CD14-positive monocyte (primary cell): Measurements from ENCODE around the gene IL1RAPL1. TPM values are rescaled to one million over a fixed set of nuclear protein-coding genes. Genes with fewer than 3 reads are reported as not detected.

Experiments used
- DNase-seq, 3 donors: peaks; one replicate each; pipeline ENCODE4 v3.0.0-alpha.2; 2011 to 2022
- H2AFZ ChIP-seq: 2 replicates; pipeline ENCODE4 v1.6.0; 2012; ENCODE audit warnings: mild to moderate bottlenecking, low read depth, low read length, inconsistent platforms; ENCODE audit not compliant: insufficient read depth, poor library complexity, severe bottlenecking
- H3K27ac ChIP-seq, 2 donors: 1 replicate in 1 of 2; 2 replicates in 1 of 2; pipeline ENCODE4 v1.5.1; 2012 to 2013; ENCODE audit warnings: low read length in 2 of 2, control low read depth in 1 of 2, inconsistent platforms in 1 of 2, low read depth in 1 of 2, mild to moderate bottlenecking in 1 of 2
- H3K27me3 ChIP-seq, 2 donors: one replicate each; pipeline versions ENCODE4 v1.6.0 to v1.6.1; 2011 to 2013; ENCODE audit warnings: low read length in 2 of 2; ENCODE audit not compliant: control insufficient read depth in 2 of 2, insufficient read depth in 2 of 2
- H3K36me3 ChIP-seq, 2 donors: replicated peaks in 1 of 2; 1 replicate in 1 of 2; 2 replicates in 1 of 2; pipeline versions ENCODE4 v1.5.1 to v1.6.1; 2012 to 2013; ENCODE audit warnings: low read length in 2 of 2, control low read depth in 1 of 2, inconsistent platforms in 1 of 2, mild to moderate bottlenecking in 1 of 2; ENCODE audit not compliant: insufficient read depth in 2 of 2, control insufficient read depth in 1 of 2
- H3K4me1 ChIP-seq, 2 donors: 1 replicate in 1 of 2; 2 replicates in 1 of 2; pipeline versions ENCODE4 v1.5.1 to v1.6.1; 2012 to 2013; ENCODE audit warnings: low read length in 2 of 2, control low read depth in 1 of 2, inconsistent platforms in 1 of 2, mild to moderate bottlenecking in 1 of 2, moderate library complexity in 1 of 2; ENCODE audit not compliant: insufficient read depth in 2 of 2, control insufficient read depth in 1 of 2
- H3K4me2 ChIP-seq: replicated peaks from 2 replicates; pipeline ENCODE3; 2012; ENCODE audit warnings: low read length, moderate library complexity, mild to moderate bottlenecking; ENCODE audit not compliant: poor library complexity, severe bottlenecking; ENCODE audit errors: extremely low read depth
- H3K4me3 ChIP-seq, 3 experiments: fragments of 200-600 bp in 1 of 3; sonication (generic) in 1 of 3; replicated peaks in 1 of 3; 1 replicate in 2 of 3; 2 replicates in 1 of 3; pipeline ENCODE4 v1.5.1; 2011 to 2013; ENCODE audit warnings: low read length in 3 of 3, mild to moderate bottlenecking in 3 of 3, control low read depth in 2 of 3, low read depth in 2 of 3, inconsistent platforms in 1 of 3, moderate library complexity in 1 of 3
- H3K79me2 ChIP-seq: 2 replicates; pipeline ENCODE4 v1.6.0; 2012; ENCODE audit warnings: mild to moderate bottlenecking, control low read depth, inconsistent platforms, low read length, moderate library complexity; ENCODE audit not compliant: insufficient read depth
- H3K9ac ChIP-seq: 2 replicates; pipeline ENCODE4 v1.6.0; 2017; ENCODE audit warnings: low read length, mild to moderate bottlenecking; ENCODE audit not compliant: insufficient read depth, poor library complexity, severe bottlenecking
- H3K9me3 ChIP-seq, 2 donors: replicated peaks in 1 of 2; 1 replicate in 1 of 2; 2 replicates in 1 of 2; pipeline versions ENCODE4 v1.5.1 to v1.6.1; 2012 to 2013; ENCODE audit warnings: low read length in 2 of 2, control low read depth in 1 of 2; ENCODE audit not compliant: control insufficient read depth in 1 of 2, insufficient read depth in 1 of 2
- H4K20me1 ChIP-seq: 2 replicates; pipeline ENCODE4 v1.6.0; 2012; ENCODE audit warnings: mild to moderate bottlenecking, low read length, control low read depth, moderate library complexity; ENCODE audit not compliant: insufficient read depth
- H3K27ac Mint-ChIP-seq, 7 donors: one replicate each; pipeline ENCODE4 v1.8.0; 2020; ENCODE audit warnings: mild to moderate bottlenecking in 7 of 7, mixed read lengths in 7 of 7, moderate library complexity in 6 of 7, inconsistent platforms in 2 of 7
- H3K27me3 Mint-ChIP-seq, 3 donors: one replicate each; pipeline ENCODE4 v1.8.0; 2021 to 2022; ENCODE audit warnings: low read depth in 3 of 3, mild to moderate bottlenecking in 3 of 3, mixed read lengths in 3 of 3, moderate library complexity in 3 of 3, inconsistent platforms in 1 of 3
- H3K36me3 Mint-ChIP-seq, 2 donors: one replicate each; pipeline ENCODE4 v1.8.0; 2020; ENCODE audit warnings: mixed read lengths in 2 of 2, inconsistent platforms in 1 of 2, mild to moderate bottlenecking in 1 of 2
- H3K4me1 Mint-ChIP-seq: one replicate; pipeline ENCODE4 v1.8.0; 2020; ENCODE audit warnings: mild to moderate bottlenecking, mixed read lengths
- H3K4me3 Mint-ChIP-seq, 2 donors: one replicate each; pipeline ENCODE4 v1.8.0; 2020; ENCODE audit warnings: mild to moderate bottlenecking in 2 of 2, mixed read lengths in 2 of 2, moderate library complexity in 1 of 2
- H3K9me3 Mint-ChIP-seq, 7 donors: one replicate each; pipeline ENCODE4 v1.8.0; 2020 to 2022; ENCODE audit warnings: mixed read lengths in 7 of 7, mild to moderate bottlenecking in 6 of 7, moderate library complexity in 6 of 7, inconsistent platforms in 2 of 7
- WGBS: methylation state at CpG from one replicate; pipeline ENCODE4 v1.1.5; 2013; ENCODE audit warnings: missing lambda C conversion rate; ENCODE audit not compliant: insufficient coverage; 5-methylcytosine and 5-hydroxymethylcytosine counted together
- intact Hi-C, 2 donors: fragments of 100-400 bp; cut with micrococcal nuclease; formaldehyde crosslinking; loops; one replicate each; pipeline versions ENCODE4 v1.15.0 to v1.15.1; 2023
- polyA plus RNA-seq, 3 donors: library from polyadenylated mRNA; depleted of rRNA in 1 of 3; unstranded in 2 of 3; stranded (reverse) in 1 of 3; fragments of 300-500 nt in 2 of 3; fragments of >200 nt in 1 of 3; fragmentation: Illumina TruSeq in 2 of 3; gene quantifications; 1 replicate in 2 of 3; 2 replicates in 1 of 3; pipeline ENCODE4 v1.2.3, GENCODE V29; 2012 to 2021
- TF ChIP-seq, protein P1 (sequence below): fragments of 200-600 bp; IDR thresholded peaks from one replicate; pipeline ENCODE4 v1.8.0; 2022; ENCODE audit warnings: antibody characterized with exemption, mild to moderate bottlenecking

The IL1RAPL1 gene
- polyA plus RNA-seq, 3 donors, result not detected

DNA sequence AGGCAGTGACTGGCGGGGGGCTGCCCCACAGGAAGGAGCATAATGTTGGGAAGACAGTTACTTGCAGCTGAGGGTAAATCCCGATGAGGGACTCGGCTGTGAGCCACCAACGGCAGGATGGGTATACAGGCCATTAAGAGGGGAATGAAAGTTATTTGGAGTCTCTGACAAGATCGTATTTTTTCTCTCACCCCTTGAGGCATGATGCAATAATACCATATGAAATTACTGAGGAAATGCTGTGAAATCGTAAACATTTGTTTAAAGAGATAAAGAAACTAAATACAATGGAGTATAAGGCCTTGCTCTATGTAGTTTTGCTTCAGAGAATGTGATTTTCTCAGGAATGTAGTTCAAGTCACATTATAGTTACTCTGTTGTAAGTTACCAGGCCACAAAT is 12.7 kb downstream of the IL1RAPL1 start:
- TF ChIP-seq, protein P1, sequence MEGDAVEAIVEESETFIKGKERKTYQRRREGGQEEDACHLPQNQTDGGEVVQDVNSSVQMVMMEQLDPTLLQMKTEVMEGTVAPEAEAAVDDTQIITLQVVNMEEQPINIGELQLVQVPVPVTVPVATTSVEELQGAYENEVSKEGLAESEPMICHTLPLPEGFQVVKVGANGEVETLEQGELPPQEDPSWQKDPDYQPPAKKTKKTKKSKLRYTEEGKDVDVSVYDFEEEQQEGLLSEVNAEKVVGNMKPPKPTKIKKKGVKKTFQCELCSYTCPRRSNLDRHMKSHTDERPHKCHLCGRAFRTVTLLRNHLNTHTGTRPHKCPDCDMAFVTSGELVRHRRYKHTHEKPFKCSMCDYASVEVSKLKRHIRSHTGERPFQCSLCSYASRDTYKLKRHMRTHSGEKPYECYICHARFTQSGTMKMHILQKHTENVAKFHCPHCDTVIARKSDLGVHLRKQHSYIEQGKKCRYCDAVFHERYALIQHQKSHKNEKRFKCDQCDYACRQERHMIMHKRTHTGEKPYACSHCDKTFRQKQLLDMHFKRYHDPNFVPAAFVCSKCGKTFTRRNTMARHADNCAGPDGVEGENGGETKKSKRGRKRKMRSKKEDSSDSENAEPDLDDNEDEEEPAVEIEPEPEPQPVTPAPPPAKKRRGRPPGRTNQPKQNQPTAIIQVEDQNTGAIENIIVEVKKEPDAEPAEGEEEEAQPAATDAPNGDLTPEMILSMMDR, result no peak
- Histone ChIP-seq H2AFZ (no peak overlapping the region), H3K36me3 (no peaks in the 10 kb centered on the region), H3K9ac (no peak overlapping the region), H3K79me2 (no peaks in the 10 kb centered on the region), H3K27me3 (no peaks in the 10 kb centered on the region), H3K4me2 (no peak overlapping the region), H3K4me1 (no peaks in the 10 kb centered on the region), H3K27ac (no peak overlapping the region), H3K9me3 (no peaks in the 10 kb centered on the region), H4K20me1 (no peaks in the 10 kb centered on the region), H3K4me3 (no peak overlapping the region)
- H3K36me3 Mint-ChIP-seq, result no peaks in the 10 kb centered on the region
- intact Hi-C loops, result no loop called here
- no peaks in the 10 kb centered on the region for H3K4me1 Mint-ChIP-seq
- H3K4me3 Mint-ChIP-seq, result no peak overlapping the region
- peaks cover 0 to 3% (median 0%) of the 10 kb centered on the region in 7 donors for H3K9me3 Mint-ChIP-seq
- H3K27ac Mint-ChIP-seq, result no peak overlapping the region
- no CpG with 5 or more reads among the region's 6 CpGs for WGBS
- H3K27me3 Mint-ChIP-seq, result peaks cover 0 to 2% (median 0%) of the 10 kb centered on the region in 3 donors
- no peak for DNase-seq

DNA sequence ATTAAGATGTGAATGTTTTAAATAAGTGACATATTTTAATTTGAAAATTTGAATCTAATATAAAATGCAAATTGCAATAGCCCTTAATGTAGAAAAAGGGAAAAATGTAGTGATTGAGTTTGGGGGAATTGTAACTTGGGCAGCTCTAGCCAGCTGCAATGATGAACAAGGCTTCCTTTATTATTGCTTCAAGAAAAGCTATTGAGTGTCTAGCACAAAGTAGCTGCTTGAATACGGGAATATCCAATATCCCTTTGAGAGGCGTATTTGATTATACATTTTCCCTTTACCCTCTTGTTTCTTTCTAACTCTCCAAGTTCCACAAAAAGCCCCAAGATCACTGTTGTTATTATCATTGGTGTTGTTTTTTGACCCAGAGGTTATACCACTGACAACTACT is 21.8 kb downstream of the IL1RAPL1 start:
- Histone ChIP-seq H3K4me2 (no peak overlapping the region), H3K27ac (no peak overlapping the region), H3K4me1 (no peaks in the 10 kb centered on the region), H3K9me3 (no peaks in the 10 kb centered on the region), H3K27me3 (no peaks in the 10 kb centered on the region), H3K36me3 (no peaks in the 10 kb centered on the region), H2AFZ (no peak overlapping the region), H3K79me2 (no peaks in the 10 kb centered on the region), H3K9ac (no peak overlapping the region), H3K4me3 (no peak overlapping the region), H4K20me1 (no peaks in the 10 kb centered on the region)
- intact Hi-C loops, result no loop called here
- TF ChIP-seq, protein P1, result no peak
- WGBS, result no CpG with 5 or more reads among the region's 2 CpGs
- H3K4me1 Mint-ChIP-seq, result no peaks in the 10 kb centered on the region
- H3K27me3 Mint-ChIP-seq, result no peaks in the 10 kb centered on the region
- H3K4me3 Mint-ChIP-seq, result no peak overlapping the region
- H3K27ac Mint-ChIP-seq, result no peak overlapping the region
- DNase-seq, result no peak
- H3K9me3 Mint-ChIP-seq, result peaks cover 0 to 3% (median 0%) of the 10 kb centered on the region in 7 donors
- H3K36me3 Mint-ChIP-seq, result no peaks in the 10 kb centered on the region
